GM21381 (cell line): ENCODE measurements around the gene SDR42E1.
"Not testable (repeated sequence)": the region's sequence is repeated elsewhere in the genome, so short reads cannot be mapped to it uniquely, and the experiment has no call there.

Experiments
- ATAC-seq: cut with Tn5 transposase; IDR thresholded peaks from one replicate; pipeline ENCODE4 v1.9.1; 2021; ENCODE audit warnings: mild to moderate bottlenecking, moderate library complexity; ENCODE audit not compliant: unreplicated experiment

Gene SDR42E1

GRCh38 chr16:82006036-82006435, 5.2 kb downstream of the SDR42E1 start:
- no peak for ATAC-seq

GRCh38 chr16:82005027-82005830, 6.0 kb downstream of the SDR42E1 start:
- ATAC-seq: no peak

GRCh38 chr16:82004601-82005000, 6.7 kb downstream of the SDR42E1 start:
- no peak for ATAC-seq

- no peak for ATAC-seq
These were observed 8.4 kb downstream of the SDR42E1 start for GRCh38 chr16:82002831-82003230.

GRCh38 chr16:81997738-81998137, 13.5 kb downstream of the SDR42E1 start:
- no peak for ATAC-seq

- no peak for ATAC-seq
These were observed 14.4 kb downstream of the SDR42E1 start for GRCh38 chr16:81996664-81997509.

GRCh38 chr16:81995651-81996050, 15.6 kb downstream of the SDR42E1 start:
- no peak for ATAC-seq

GRCh38 chr16:81994485-81994884, 16.8 kb downstream of the SDR42E1 start:
- ATAC-seq: no peak

GRCh38 chr16:81992859-81993258, 18.4 kb downstream of the SDR42E1 start:
- ATAC-seq: no peak

- ATAC-seq: no peak
These were observed 23.6 kb downstream of the SDR42E1 start for GRCh38 chr16:81987706-81988105.

- no peak for ATAC-seq
These were observed 24.1 kb downstream of the SDR42E1 start for GRCh38 chr16:81987121-81987520.

- ATAC-seq: not testable (repeated sequence)
These were observed 33.8 kb downstream of the SDR42E1 start for GRCh38 chr16:81977335-81977942.

- no peak for ATAC-seq
These were observed 35.6 kb downstream of the SDR42E1 start for GRCh38 chr16:81975637-81976036.

- no peak for ATAC-seq
These were observed 37.5 kb downstream of the SDR42E1 start for GRCh38 chr16:81973737-81974136.

- ATAC-seq: no peak
These were observed 39.4 kb downstream of the SDR42E1 start for GRCh38 chr16:81971853-81972252.

- no peak for ATAC-seq
These were observed 43.9 kb downstream of the SDR42E1 start for GRCh38 chr16:81967358-81967757.

GRCh38 chr16:81964808-81965207, 46.5 kb downstream of the SDR42E1 start:
- ATAC-seq: no peak

- ATAC-seq: no peak
These were observed 54.9 kb downstream of the SDR42E1 start for GRCh38 chr16:81956213-81956948.

GRCh38 chr16:81951564-81951963, 59.7 kb downstream of the SDR42E1 start:
- ATAC-seq: no peak

- ATAC-seq: no peak
These were observed 65.1 kb downstream of the SDR42E1 start for GRCh38 chr16:81946206-81946605.

- ATAC-seq: no peak
These were observed 65.6 kb downstream of the SDR42E1 start for GRCh38 chr16:81945665-81946064.
